MCF 10A (cell line): Measurements from ENCODE around the gene ADM. TPM values are rescaled to one million over a fixed set of nuclear protein-coding genes. Genes with fewer than 3 reads are reported as not detected.

ENCODE experiments used
- BruUV-seq: library from RNA; stranded (reverse); fragments of 400-500 nt; replicated peaks from 2 replicates; lab custom pipeline; 2021; lab: Mats Ljungman, UMichigan
- CTCF ChIA-PET: fragments of 300-600 bp; sonication (Branson Sonifier 250); formaldehyde crosslinking; extraction: SDS; loops from one replicate; lab custom pipeline; 2021; ENCODE audit warnings: antibody characterized with exemption, inconsistent platforms; lab: Yijun Ruan, JAX
- POLR2A ChIA-PET: fragments of 300-600, 350-650 bp; sonication (Branson Sonifier 250); formaldehyde crosslinking; extraction: SDS; loops from one replicate; lab custom pipeline; 2020; ENCODE audit warnings: antibody characterized with exemption, inconsistent platforms; lab: Yijun Ruan, JAX
- DNase-seq: peaks from one replicate; pipeline ENCODE4 v3.0.0-alpha.2; 2018; ENCODE audit not compliant: unreplicated experiment
- H3K27ac Mint-ChIP-seq: one replicate; pipeline ENCODE4 v1.8.0; 2022; ENCODE audit warnings: mild to moderate bottlenecking, low read depth, mixed read lengths; ENCODE audit not compliant: unreplicated experiment
- H3K27me3 Mint-ChIP-seq: one replicate; pipeline ENCODE4 v1.8.0; 2022; ENCODE audit warnings: mixed read lengths; ENCODE audit not compliant: insufficient read depth, unreplicated experiment
- H3K36me3 Mint-ChIP-seq: one replicate; pipeline ENCODE4 v1.8.0; 2022; ENCODE audit warnings: mild to moderate bottlenecking, moderate library complexity, mixed read lengths; ENCODE audit not compliant: insufficient read depth, unreplicated experiment
- H3K4me1 Mint-ChIP-seq: one replicate; pipeline ENCODE4 v1.8.0; 2022; ENCODE audit warnings: mixed read lengths; ENCODE audit not compliant: insufficient read depth, unreplicated experiment
- H3K4me3 Mint-ChIP-seq: one replicate; pipeline ENCODE4 v1.8.0; 2022; ENCODE audit warnings: mild to moderate bottlenecking, moderate library complexity, mixed read lengths; ENCODE audit not compliant: unreplicated experiment
- H3K9me3 Mint-ChIP-seq: one replicate; pipeline ENCODE4 v1.8.0; 2022; ENCODE audit warnings: mixed read lengths; ENCODE audit not compliant: unreplicated experiment
- CTCF ChIP-seq: fragments of 200-600 bp; IDR thresholded peaks from one replicate; pipeline ENCODE4 v1.8.0; 2022; ENCODE audit warnings: antibody characterized with exemption, mild to moderate bottlenecking; ENCODE audit not compliant: unreplicated experiment
- intact Hi-C: fragments of 100-400 bp; cut with micrococcal nuclease; formaldehyde crosslinking; loops from 2 replicates; pipeline ENCODE4 v1.14.1; 2022
- total RNA-seq: library from RNA; stranded (reverse); gene quantifications from 2 replicates; pipeline ENCODE4 v1.2.3, GENCODE V29; 2022

The ADM gene
- total RNA-seq, 1 experiment from 2014 or later, result 8.7 TPM

- ChIA-PET POLR2A (interaction anchor here (0.8 to 7.0 kb wide), 3 partner anchors 22 to 408 kb away, joined by 3 to 82 read pairs (median 3); partner anchors contain the start of gene ADM), CTCF (interaction anchor here (0.5 to 1.8 kb wide), 7 partner anchors 11 to 571 kb away, joined by 3 to 6 read pairs (median 4); no protein-coding TSS in a partner anchor)
- TF ChIP-seq CTCF, result no peak
- intact Hi-C loops, result no loop called here
- BruUV-seq, result no TSS peak
- no peaks in the 10 kb centered on the region for H3K27me3 Mint-ChIP-seq
- DNase-seq, result peak; percentile 46
- peaks cover 17% of the 10 kb centered on the region for H3K4me1 Mint-ChIP-seq
- no peaks in the 10 kb centered on the region for H3K9me3 Mint-ChIP-seq
- H3K27ac Mint-ChIP-seq, result peak overlapping the region; percentile 33
- H3K36me3 Mint-ChIP-seq, result no peaks in the 10 kb centered on the region
- no peak overlapping the region for H3K4me3 Mint-ChIP-seq
These were observed 23.6 kb downstream of the ADM start for GRCh38 chr11:10328314-10329098.

- Mint-ChIP-seq H3K27ac (no peak overlapping the region), H3K27me3 (no peaks in the 10 kb centered on the region), H3K36me3 (no peaks in the 10 kb centered on the region), H3K4me1 (peaks cover 17% of the 10 kb centered on the region), H3K4me3 (no peak overlapping the region), H3K9me3 (no peaks in the 10 kb centered on the region)
- DNase-seq, result no peak
- no peak for TF ChIP-seq CTCF
- intact Hi-C loops, result no loop called here
- no TSS peak for BruUV-seq
- ChIA-PET CTCF (interaction anchor here (0.6 to 1.8 kb wide), 4 partner anchors 20 to 407 kb away, joined by 3 to 5 read pairs (median 4); no protein-coding TSS in a partner anchor), POLR2A (interaction anchor here (1.3 to 7.0 kb wide), 2 partner anchors 23 to 407 kb away, joined by 3 to 82 read pairs; partner anchors contain the start of gene ADM)
These were observed 24.5 kb downstream of the ADM start for GRCh38 chr11:10329356-10329755.

- CTCF ChIA-PET, result interaction anchor here (0.6 to 1.8 kb wide), 3 partner anchors 20 to 37 kb away, joined by 3 to 5 read pairs (median 5); no protein-coding TSS in a partner anchor
- no peak overlapping the region for H3K27ac Mint-ChIP-seq
- TF ChIP-seq CTCF, result no peak
- H3K4me3 Mint-ChIP-seq, result no peak overlapping the region
- no peaks in the 10 kb centered on the region for H3K9me3 Mint-ChIP-seq
- no peaks in the 10 kb centered on the region for H3K27me3 Mint-ChIP-seq
- H3K4me1 Mint-ChIP-seq, result peaks cover 17% of the 10 kb centered on the region
- no TSS peak for BruUV-seq
- POLR2A ChIA-PET, result interaction anchor here (7.0 kb wide), 1 partner anchor 23 kb away, joined by 82 read pairs; the partner anchor contains the start of gene ADM
- DNase-seq, result peak; percentile 74
- intact Hi-C loops, result no loop called here
- no peaks in the 10 kb centered on the region for H3K36me3 Mint-ChIP-seq
These were observed 25.1 kb downstream of the ADM start for GRCh38 chr11:10329935-10330334.
